T47D (cell line): ENCODE results near the gene NUP188.

ENCODE experiments used
- DNase-seq, 2 experiments: peaks; one replicate each; pipeline versions ENCODE4 v3.0.0 to v3.0.0-alpha.2; 2011 to 2012; ENCODE audit warnings: low read depth in 1 of 2, low spot score in 1 of 2
- JUND ChIP-seq: IDR thresholded peaks from 2 replicates; pipeline ENCODE4 v1.6.1; 2012; ENCODE audit warnings: low read depth
- in situ Hi-C: cut with HindIII; loops from 2 replicates; pipeline ENCODE4 v1.10.0; 2016; ENCODE audit warnings: low sequenced_read_pairs, low pct_unique_long_range_greater_than_20kb

NUP188 gene

GRCh38 chr9:129007766-129008468 lies 60.4 kb downstream of the NUP188 start:
- in situ Hi-C loops: no loop called here
- no peak for DNase-seq
- no peak for TF ChIP-seq JUND

GRCh38 chr9:129008469-129008965 lies 61.0 kb downstream of the NUP188 start:
- no peak for DNase-seq
- no peak for TF ChIP-seq JUND
- in situ Hi-C loops: no loop called here

DNA sequence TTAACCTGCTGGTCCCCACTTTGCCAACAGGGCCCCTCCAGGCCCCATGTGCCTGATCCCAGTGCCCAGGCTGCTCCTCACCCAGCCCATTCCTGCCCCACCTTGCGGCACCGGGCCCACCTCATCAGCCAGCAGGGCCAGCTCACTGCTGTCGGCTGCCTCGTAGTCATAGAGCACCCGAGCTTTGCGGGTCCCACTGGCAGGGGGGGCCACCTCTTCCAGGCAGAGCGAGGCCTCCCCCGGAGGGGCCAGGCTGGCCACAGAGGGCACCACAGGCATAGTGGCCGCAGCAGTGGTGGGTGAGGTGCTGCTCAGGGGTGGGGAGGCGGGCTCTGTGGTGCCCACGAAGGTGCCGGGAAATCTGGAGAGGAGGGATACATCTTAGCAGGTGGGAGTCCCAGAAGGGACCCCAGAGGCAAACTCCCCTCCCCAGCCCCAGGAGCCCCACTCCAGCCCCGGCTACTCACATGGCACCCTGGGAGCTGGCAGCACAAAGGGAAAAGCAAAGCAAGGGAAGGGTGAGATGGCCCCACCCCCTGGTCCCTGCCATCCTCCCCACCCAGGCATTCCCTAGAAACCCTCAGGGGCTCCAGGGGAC lies 61.6 kb downstream of the NUP188 start:
- DNase-seq: no peak
- in situ Hi-C loops: no loop called here
- TF ChIP-seq JUND: no peak

- no peak for TF ChIP-seq JUND
- DNase-seq: no peak
- in situ Hi-C loops: no loop called here
Observed at GRCh38 chr9:129009584-129010141, 62.2 kb downstream of the NUP188 start.

DNA sequence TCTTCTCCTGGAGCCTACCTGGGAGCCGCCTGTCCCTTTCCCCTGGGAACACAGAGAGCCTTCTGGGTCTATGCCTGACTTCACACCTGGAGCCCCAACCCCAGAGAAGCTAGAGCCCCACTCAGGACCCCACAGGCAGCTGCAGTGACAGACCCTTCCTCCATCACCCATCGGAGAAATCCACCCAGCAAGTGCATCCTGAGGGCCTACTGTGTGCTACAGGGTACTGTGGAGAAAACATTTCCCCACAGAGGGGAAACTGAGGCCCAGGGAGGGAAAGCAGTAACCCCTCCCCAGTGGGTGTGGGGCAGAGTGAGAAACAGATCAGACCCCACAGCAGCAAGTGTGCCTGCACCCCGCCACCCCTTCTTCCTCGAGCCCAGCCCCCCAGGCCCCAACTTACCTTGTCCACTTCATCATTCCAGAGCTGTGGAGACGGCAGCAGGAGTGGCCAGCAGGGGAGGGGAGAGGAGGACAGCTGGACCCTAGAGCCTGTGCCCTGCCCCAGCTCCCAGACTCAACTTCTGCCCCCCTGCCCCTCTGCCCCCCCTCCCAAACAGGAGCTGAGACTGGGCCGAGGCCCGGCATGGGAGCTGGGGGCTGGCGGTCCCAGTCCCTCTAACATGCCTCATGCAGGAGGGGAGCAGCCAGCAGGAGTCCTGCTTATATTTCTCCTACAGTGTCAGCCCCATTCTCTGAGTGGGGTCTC lies 62.9 kb downstream of the NUP188 start:
- in situ Hi-C loops: no loop called here
- DNase-seq: no peak
- no peak for TF ChIP-seq JUND

DNA sequence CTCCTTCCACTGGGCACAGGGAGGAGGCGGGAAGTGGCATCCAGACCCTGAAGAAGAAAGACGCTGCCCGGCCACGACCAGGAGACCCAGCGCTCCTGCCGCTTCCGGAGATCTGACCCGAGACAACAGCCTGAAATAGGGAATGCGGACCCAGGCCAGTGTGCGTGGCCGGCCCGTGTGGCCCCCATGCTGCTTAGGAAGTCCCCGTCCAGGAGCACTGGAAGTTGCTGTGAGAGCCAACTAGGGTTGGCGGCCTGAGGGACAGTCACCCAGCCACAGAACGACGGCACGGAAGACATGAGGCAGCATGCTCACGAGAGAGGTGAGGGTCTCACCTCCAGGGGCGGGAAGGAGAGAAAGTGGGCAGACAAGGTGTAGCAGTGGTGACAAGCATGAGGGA lies 63.7 kb downstream of the NUP188 start:
- DNase-seq: no peak
- in situ Hi-C loops: no loop called here
- TF ChIP-seq JUND: no peak

- no peak for DNase-seq
- in situ Hi-C loops: no loop called here
- no peak for TF ChIP-seq JUND
Observed at GRCh38 chr9:129011761-129012181, 64.3 kb downstream of the NUP188 start.

DNA sequence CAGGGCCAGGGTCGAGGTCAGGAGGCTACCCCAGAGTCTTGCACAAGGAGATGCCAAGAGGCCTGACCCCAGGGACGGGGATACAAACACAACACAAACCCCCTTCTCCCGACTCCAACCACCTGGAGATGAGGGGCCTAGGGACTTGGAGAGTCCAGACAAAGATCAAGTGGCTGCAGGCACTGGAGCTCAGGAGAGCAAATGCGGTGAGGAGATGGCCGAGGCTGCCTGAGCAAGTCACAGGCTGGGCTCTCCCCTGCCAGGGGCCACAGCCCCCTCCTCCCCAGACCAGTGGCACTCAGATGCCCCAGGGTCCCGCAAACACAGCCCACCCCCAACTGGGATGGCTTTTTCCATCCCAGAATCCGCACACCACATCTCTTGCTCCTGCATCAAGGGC lies 64.8 kb downstream of the NUP188 start:
- no peak for DNase-seq
- TF ChIP-seq JUND: no peak
- in situ Hi-C loops: no loop called here

DNA sequence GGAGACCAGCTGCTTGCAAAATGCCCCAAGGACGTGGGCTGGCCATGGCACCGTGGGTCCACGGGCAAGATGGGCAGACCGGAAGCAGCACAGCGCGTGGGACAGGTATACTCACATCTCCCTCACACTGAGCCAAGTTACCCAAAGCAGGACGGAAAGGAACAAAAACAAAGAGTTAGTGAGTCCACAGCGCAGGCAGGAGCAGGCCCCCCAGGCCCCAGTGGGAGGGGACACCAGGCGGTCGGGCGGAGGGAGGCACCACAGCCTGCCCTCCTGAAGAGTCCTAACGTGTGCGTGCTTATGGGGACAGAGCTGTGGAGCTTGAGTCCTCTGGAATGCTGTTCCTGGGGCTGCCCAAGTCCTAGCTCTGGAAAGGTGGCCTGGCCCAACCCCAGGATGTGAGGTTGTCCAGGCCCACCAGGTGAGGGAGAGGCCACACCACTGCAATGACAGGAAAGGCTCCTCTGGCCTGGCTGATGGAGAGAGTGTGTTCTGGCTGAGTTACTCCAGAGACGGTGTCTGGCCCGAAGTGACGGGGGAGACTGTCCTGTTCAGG lies 65.5 kb downstream of the NUP188 start:
- no peak for TF ChIP-seq JUND
- in situ Hi-C loops: no loop called here
- no peak for DNase-seq

- in situ Hi-C loops: no loop called here
- no peak for DNase-seq
- no peak for TF ChIP-seq JUND
Observed at GRCh38 chr9:129013674-129014073, 66.2 kb downstream of the NUP188 start.

- DNase-seq: no peak
- TF ChIP-seq JUND: no peak
- in situ Hi-C loops: no loop called here
Observed at GRCh38 chr9:129014124-129014523, 66.6 kb downstream of the NUP188 start.

- TF ChIP-seq JUND: no peak
- DNase-seq: no peak
- in situ Hi-C loops: no loop called here
Observed at GRCh38 chr9:129014608-129015007, 67.1 kb downstream of the NUP188 start.
